Right ventricle myocardium superior (tissue), 1 donor: ENCODE measurements around the gene MYO18A. TPM values are rescaled to one million over a fixed set of nuclear protein-coding genes. Genes with fewer than 3 reads are reported as not detected.
"Not testable (repeated sequence)": the region's sequence is repeated elsewhere in the genome, so short reads cannot be mapped to it uniquely, and the experiment has no call there.

Experiments
- ATAC-seq: fragments of 200-7000 bp; cut with Tn5 transposase; one replicate; pipeline ENCODE4 v1.9.1; 2020; ENCODE audit warnings: mild to moderate bottlenecking; ENCODE audit not compliant: poor library complexity
- DNase-seq: peaks from one replicate; pipeline ENCODE4 v3.0.0-alpha.2; 2020
- intact Hi-C: fragments of 100-400 bp; cut with DNase I; formaldehyde crosslinking; loops from one replicate; pipeline ENCODE4 v1.11.2; 2022
- long read RNA-seq: library from polyadenylated mRNA; unstranded; transcript quantifications from one replicate; pipeline ENCODE4 v2.0.0, GENCODE V29; 2021
- total RNA-seq: library from RNA; stranded (reverse); fragmentation: NEBNext Ultra II Directional; extraction: Animal tissue kit (Norgen Biotek cat#: 25700); gene quantifications from one replicate; pipeline ENCODE4 v1.2.1, GENCODE V29; 2021
- donor health status: DM: no; HTN: yes; CAD: no; lungs with severe emphysema.

MYO18A gene, protein sequence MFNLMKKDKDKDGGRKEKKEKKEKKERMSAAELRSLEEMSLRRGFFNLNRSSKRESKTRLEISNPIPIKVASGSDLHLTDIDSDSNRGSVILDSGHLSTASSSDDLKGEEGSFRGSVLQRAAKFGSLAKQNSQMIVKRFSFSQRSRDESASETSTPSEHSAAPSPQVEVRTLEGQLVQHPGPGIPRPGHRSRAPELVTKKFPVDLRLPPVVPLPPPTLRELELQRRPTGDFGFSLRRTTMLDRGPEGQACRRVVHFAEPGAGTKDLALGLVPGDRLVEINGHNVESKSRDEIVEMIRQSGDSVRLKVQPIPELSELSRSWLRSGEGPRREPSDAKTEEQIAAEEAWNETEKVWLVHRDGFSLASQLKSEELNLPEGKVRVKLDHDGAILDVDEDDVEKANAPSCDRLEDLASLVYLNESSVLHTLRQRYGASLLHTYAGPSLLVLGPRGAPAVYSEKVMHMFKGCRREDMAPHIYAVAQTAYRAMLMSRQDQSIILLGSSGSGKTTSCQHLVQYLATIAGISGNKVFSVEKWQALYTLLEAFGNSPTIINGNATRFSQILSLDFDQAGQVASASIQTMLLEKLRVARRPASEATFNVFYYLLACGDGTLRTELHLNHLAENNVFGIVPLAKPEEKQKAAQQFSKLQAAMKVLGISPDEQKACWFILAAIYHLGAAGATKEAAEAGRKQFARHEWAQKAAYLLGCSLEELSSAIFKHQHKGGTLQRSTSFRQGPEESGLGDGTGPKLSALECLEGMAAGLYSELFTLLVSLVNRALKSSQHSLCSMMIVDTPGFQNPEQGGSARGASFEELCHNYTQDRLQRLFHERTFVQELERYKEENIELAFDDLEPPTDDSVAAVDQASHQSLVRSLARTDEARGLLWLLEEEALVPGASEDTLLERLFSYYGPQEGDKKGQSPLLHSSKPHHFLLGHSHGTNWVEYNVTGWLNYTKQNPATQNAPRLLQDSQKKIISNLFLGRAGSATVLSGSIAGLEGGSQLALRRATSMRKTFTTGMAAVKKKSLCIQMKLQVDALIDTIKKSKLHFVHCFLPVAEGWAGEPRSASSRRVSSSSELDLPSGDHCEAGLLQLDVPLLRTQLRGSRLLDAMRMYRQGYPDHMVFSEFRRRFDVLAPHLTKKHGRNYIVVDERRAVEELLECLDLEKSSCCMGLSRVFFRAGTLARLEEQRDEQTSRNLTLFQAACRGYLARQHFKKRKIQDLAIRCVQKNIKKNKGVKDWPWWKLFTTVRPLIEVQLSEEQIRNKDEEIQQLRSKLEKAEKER (N-terminal part only)
- total RNA-seq: 393 TPM
- long read RNA-seq, transcript MYO18A-224 (3 exons, 1,564 nt): major isoform, 7 of 270 reads
- long read RNA-seq, partial matches to known transcripts: 225 of 270 reads
- long read RNA-seq, other reads (novel, unspliced or antisense): 38 of 270 reads

DNA sequence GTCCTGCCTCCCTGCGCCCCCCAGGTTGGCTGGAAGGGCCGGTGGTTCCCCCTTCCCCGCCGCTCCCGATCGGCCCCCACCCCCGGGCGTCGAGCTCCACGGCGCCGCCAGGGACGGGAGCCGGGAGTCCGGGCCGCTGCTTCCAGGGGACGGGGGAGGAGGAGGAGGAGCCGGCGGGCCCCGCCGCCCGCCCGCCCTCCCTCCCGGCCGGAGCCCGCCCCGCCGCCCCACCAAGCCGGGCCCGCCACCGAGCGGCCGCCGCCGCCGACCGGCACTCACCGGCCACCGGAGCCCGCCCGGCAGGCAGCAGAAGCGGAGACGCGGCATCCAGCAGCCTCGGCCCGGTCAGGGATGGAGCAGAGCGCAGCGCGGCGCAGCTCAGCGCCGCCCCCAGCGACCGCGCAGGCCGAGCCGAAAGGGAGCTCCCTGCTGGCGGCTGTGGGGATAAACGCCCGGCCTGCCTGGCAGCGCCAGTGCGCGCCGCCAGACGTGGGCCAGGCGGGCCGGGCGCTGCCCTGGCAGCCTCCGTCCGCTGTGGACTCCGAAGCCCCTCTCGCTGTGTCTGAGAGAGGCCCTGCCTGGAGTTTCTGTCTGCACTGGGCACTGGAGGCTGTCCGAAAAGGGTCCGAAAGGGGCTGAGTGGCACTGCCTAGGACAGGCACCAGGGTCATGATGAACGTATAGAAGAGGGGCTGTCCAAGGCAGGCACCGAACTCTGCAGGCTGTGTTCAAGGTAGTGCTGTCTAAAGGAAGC, at the start of gene MYO18A:
MYO18A (minus strand) TSS at position 365 of the 754 bp plus-strand sequence. CDS start 13,458 bp downstream, outside the sequence.
- ATAC-seq (peak; percentile 90), DNase-seq (peak; percentile 88)
- intact Hi-C loops: loop anchor here (5.0 kb wide), 1 partner anchor 33 kb away; no protein-coding TSS in a partner anchor

DNA sequence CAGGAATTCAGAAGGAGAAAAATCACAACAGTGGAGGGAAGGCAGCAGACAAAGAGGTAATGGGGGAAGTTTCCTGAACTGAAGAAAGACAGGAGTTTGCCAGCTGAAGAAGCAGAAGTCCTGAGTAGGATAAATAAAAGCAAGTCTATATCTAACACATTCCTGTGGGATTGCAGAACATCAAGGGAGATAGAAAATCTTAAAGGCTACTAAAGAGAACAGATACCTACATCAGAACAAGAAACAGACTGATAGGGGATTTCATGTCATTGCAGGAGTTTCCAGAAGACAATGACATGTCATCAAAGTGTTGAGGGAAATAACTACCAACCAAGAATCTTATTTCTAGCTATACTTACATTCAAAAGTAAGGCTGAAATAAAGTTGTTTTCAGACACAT, 45.2 kb upstream of the MYO18A start:
- DNase-seq (no peak), ATAC-seq (no peak)
- intact Hi-C loops: loop anchor here (10.0 kb wide), 1 partner anchor 261 kb away; no protein-coding TSS in a partner anchor

DNA sequence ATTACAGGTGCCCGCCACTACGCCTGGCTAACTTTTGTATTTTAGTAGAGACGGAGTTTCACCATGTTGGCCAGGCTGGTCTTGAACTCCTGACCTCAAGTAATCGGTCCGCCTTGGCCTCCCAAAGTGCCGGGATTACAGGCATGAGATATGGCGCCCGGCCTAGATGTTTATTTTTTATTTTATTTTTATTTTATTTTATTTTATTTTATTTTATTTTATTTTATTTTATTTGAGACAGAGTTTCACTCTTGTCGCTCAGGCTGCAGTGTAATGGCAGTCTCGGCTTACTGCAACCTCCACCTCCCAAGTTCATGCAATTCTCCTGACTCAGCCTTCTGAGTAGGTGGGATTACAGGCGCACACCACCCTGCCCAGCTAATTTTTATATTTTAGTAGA, 41.1 kb upstream of the MYO18A start:
- DNase-seq, ATAC-seq: not testable (repeated sequence)
- intact Hi-C loops: loop anchor here (10.0 kb wide), 1 partner anchor 257 kb away; no protein-coding TSS in a partner anchor

DNA sequence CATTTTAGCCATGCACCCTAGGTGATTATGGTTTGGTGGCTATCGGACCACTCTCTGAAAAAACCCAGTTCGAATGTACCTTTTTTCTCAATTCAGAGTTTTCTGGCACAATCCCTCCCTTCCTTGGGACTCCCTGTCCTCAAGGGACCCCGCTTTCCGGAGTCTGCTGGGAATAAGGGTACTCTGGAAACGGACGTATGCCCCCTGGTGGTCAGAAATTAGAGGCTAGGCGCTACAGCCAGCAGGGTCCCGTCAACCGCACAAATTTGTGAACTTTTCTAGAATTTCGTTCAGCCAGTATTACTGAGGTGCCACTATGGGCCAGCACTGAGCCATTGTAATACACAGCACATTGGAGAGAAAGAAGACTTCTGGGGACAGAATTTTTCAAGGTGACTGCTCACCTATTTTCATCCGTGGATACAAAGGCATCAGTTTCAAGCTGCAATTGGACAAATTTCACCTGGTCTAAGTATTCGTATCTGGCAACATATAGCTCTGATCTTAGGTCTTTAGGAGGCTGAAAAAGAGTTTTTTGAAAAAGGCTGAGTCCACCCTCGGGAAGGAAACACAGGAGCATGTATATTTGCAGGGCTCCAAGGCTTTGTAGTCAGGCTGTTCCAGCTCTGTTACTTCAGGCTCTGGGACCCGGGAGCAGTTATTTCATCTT, 39.3 kb upstream of the MYO18A start:
- DNase-seq (peak; percentile 77), ATAC-seq (peak; percentile 92)
- intact Hi-C loops: loop anchor here (2.0 to 10.0 kb wide), 2 partner anchors 71 to 255 kb away; no protein-coding TSS in a partner anchor

- intact Hi-C loops: no loop called here
- ATAC-seq: no peak
- no peak for DNase-seq
Observed at GRCh38 chr17:29216856-29217255, 36.7 kb upstream of the MYO18A start.

DNA sequence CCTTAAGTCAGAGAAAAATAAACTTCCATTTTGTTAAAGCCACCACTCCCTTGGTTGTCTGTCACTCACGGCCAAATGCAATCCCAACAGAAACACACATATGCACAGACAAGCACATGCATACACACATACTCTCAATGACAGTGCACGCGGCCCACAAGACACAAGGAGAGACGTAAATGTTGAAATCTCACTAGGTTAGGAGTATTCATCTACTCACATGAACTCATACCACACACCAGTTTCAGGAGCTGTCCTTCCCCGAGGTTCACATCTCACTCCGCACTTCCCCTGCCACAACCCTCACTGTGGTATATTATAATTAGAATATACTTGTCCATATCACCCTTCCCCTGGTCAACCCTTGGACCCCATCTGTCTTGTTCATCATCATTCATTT, 36.0 kb upstream of the MYO18A start:
- ATAC-seq: no peak
- DNase-seq: no peak
- intact Hi-C loops: no loop called here

- no peak for DNase-seq
- ATAC-seq: no peak
- intact Hi-C loops: no loop called here
Observed at GRCh38 chr17:29215717-29216116, 35.5 kb upstream of the MYO18A start.

DNA sequence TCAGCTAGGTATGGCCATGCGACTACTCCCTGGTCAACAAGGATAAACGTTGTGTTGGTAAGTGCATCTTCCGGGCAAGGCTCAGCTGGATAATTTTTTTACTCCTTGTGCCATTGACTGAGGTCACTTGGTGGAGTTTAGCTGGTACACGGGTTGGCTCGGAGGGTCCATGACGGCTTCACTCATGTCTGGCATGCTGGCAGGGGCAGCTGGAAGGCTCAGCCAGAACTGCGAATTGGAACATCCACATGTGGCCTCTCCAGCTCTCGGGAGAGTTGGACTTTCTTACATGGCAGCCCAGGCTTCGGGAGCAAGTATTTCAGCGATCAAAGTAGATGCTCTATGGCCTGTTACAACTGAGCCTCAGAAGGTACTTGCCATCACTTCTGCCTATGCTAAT, 35.0 kb upstream of the MYO18A start:
- DNase-seq (no peak), ATAC-seq (no peak)
- intact Hi-C loops: no loop called here

- DNase-seq (no peak), ATAC-seq (no peak)
- intact Hi-C loops: no loop called here
Observed at GRCh38 chr17:29214215-29215146, 34.3 kb upstream of the MYO18A start.

DNA sequence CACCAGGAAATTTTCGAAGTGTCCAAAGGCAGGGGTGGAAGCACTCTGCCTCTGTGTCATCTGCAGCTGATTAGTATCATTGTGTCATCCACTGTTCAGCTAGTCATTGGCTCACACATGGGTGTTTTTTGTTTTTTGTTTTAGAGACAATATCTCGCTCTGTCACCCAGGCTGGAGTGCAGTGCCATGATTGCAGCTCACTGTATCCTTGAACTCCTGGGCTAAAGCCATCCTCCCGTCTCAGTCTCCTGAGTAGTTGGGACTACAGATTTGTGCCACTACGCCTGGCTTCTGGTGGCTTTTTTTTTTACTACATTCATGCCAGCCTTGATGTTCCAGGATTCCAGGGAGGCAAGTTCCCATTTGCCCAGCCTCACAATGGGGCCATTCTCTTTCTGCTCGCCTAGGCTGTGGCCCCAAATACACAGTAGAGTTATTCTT, 32.5 kb upstream of the MYO18A start:
- intact Hi-C loops: no loop called here
- DNase-seq: no peak
- ATAC-seq: no peak

DNA sequence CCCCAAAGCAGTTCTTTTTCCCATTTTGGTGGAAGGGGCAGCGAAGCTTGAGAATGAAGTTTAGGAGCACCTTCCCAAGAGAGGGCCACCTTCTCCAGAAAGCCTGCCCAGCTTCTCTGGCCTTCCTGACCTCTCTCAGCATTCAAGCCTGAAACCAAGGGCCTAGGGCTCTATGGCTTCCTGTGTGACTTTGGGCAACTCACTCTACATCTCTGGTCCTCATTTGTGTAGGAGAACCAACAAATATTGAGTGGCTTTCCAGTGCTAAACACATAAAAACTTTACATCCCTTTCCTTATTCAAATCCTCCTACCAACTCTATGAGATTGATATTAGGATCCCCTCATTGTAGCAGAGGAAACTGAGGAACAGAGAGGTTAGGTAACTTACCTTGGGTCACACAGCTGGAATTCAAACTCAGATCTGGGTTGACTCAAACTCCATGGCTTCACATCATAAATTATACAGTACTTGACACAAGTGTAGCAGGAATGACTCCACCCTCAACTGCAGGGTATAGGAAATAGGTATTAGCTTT, 32.0 kb upstream of the MYO18A start:
- no peak for DNase-seq
- no peak for ATAC-seq
- intact Hi-C loops: no loop called here

- DNase-seq (no peak), ATAC-seq (no peak)
- intact Hi-C loops: no loop called here
Observed at GRCh38 chr17:29210879-29211278, 30.7 kb upstream of the MYO18A start.

DNA sequence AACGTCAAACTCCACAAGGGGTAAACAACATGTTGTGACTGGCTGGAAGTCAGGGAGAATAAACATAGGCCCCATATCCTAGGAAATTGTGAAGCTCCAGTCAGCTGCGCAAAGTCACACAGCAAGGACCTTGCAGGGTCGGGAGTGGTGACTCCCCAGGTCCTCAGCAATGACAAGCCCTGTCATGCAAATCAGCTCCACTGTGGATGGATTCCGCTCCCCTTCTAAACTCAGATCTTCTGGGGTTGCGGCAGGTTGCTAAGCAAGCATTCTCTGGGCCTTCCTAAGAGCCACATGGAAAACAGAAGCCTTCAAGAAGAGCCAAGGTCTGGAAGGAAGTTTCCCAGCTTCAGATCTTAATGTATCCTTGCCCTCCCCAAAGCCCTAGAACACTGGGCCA, 28.9 kb upstream of the MYO18A start:
- no peak for ATAC-seq
- intact Hi-C loops: no loop called here
- no peak for DNase-seq

GRCh38 chr17:29207975-29208374, 27.8 kb upstream of the MYO18A start:
- intact Hi-C loops: no loop called here
- no peak for DNase-seq
- ATAC-seq: no peak

- ATAC-seq: peak; percentile 87
- intact Hi-C loops: no loop called here
- no peak for DNase-seq
Observed at GRCh38 chr17:29205047-29205446, 24.8 kb upstream of the MYO18A start.
